IMR-90 (cell line): Measurements from ENCODE around the gene MYO10. TPM values are rescaled to one million over a fixed set of nuclear protein-coding genes. Genes with fewer than 3 reads are reported as not detected.

Experiments
- ATAC-seq: fragments of 200-7000 bp; cut with Tn5 transposase; 2 replicates; pipeline ENCODE4 v1.9.1; 2020; ENCODE audit warnings: low read depth, mild to moderate bottlenecking, moderate library complexity
- BruUV-seq: library from RNA; stranded (reverse); fragments of 400-500 nt; replicated peaks from 2 replicates; lab custom pipeline; 2021; lab: Mats Ljungman, UMichigan
- CTCF ChIA-PET: fragments of 300-600 bp; formaldehyde crosslinking; extraction: SDS; loops from one replicate; lab custom pipeline; 2021; ENCODE audit warnings: antibody characterized with exemption; lab: Yijun Ruan, JAX
- POLR2A ChIA-PET: fragments of 300-600 bp; sonication (Branson Sonifier 250); formaldehyde crosslinking; loops from one replicate; lab custom pipeline; 2022; ENCODE audit warnings: antibody characterized with exemption; ENCODE audit not compliant: unreplicated experiment; lab: Charles Lee
- DNase-seq: peaks from one replicate; pipeline ENCODE4 v3.0.0; 2013
- H2AFZ ChIP-seq: replicated peaks from 2 replicates; pipeline ENCODE3; 2013; ENCODE audit warnings: low read length, mild to moderate bottlenecking; ENCODE audit not compliant: poor library complexity
- H2AK5ac ChIP-seq: 2 replicates; pipeline ENCODE4 v1.6.1; 2013; ENCODE audit warnings: low read depth, low read length, inconsistent platforms
- H2AK9ac ChIP-seq: replicated peaks from 2 replicates; pipeline ENCODE3; 2013; ENCODE audit warnings: mild to moderate bottlenecking, low read depth, low read length, moderate library complexity; ENCODE audit not compliant: poor library complexity
- H2BK120ac ChIP-seq: 2 replicates; pipeline ENCODE4 v1.6.1; 2013; ENCODE audit warnings: low read depth, low read length, inconsistent platforms
- H2BK15ac ChIP-seq: 3 replicates; pipeline ENCODE4 v1.6.1; 2013; ENCODE audit warnings: low read depth, low read length, inconsistent platforms
- H2BK20ac ChIP-seq: 2 replicates; pipeline ENCODE4 v1.6.1; 2013; ENCODE audit warnings: low read depth, mild to moderate bottlenecking, inconsistent platforms, low read length, moderate library complexity
- H2BK5ac ChIP-seq: 2 replicates; pipeline ENCODE4 v1.6.1; 2013; ENCODE audit warnings: mild to moderate bottlenecking, low read depth, low read length, inconsistent platforms; ENCODE audit not compliant: poor library complexity, severe bottlenecking
- H3K14ac ChIP-seq: replicated peaks from 2 replicates; pipeline ENCODE4 v1.6.1; 2013; ENCODE audit warnings: low read depth, low read length, inconsistent platforms
- H3K18ac ChIP-seq: 2 replicates; pipeline ENCODE4 v1.6.1; 2013; ENCODE audit warnings: low read depth, low read length, control low read depth
- H3K23ac ChIP-seq: 2 replicates; pipeline ENCODE4 v1.6.1; 2013; ENCODE audit warnings: low read depth, low read length, inconsistent platforms
- H3K27ac ChIP-seq: 2 replicates; pipeline ENCODE4 v1.5.1; 2013; ENCODE audit warnings: mild to moderate bottlenecking, control low read depth, low read length; ENCODE audit not compliant: insufficient read depth
- H3K27me3 ChIP-seq: 2 replicates; pipeline ENCODE4 v1.6.1; 2013; ENCODE audit warnings: low read length; ENCODE audit not compliant: control insufficient read depth, insufficient read depth
- H3K36me3 ChIP-seq: 2 replicates; pipeline ENCODE4 v1.6.1; 2013; ENCODE audit warnings: low read length, mixed read lengths; ENCODE audit not compliant: control insufficient read depth, insufficient read depth
- H3K4ac ChIP-seq: 2 replicates; pipeline ENCODE4 v1.6.1; 2013; ENCODE audit warnings: low read depth, low read length, inconsistent platforms
- H3K4me1 ChIP-seq: 2 replicates; pipeline ENCODE4 v1.6.1; 2013; ENCODE audit warnings: low read length, mixed read lengths; ENCODE audit not compliant: control insufficient read depth, insufficient read depth
- H3K4me2 ChIP-seq: 2 replicates; pipeline ENCODE4 v1.6.1; 2013; ENCODE audit warnings: low read depth, mild to moderate bottlenecking, control low read depth, low read length, moderate library complexity
- H3K4me3 ChIP-seq: 2 replicates; pipeline ENCODE4 v1.5.1; 2013; ENCODE audit warnings: low read depth, mild to moderate bottlenecking, control low read depth, low read length, moderate library complexity; ENCODE audit not compliant: insufficient read depth
- H3K56ac ChIP-seq: 2 replicates; pipeline ENCODE4 v1.6.1; 2013; ENCODE audit warnings: low read length, inconsistent platforms; ENCODE audit not compliant: insufficient read depth; ENCODE audit errors: extremely low read depth
- H3K79me1 ChIP-seq, 2 experiments: 2 replicates each; pipeline ENCODE4 v1.6.1; 2013; ENCODE audit warnings: low read length in 2 of 2, inconsistent platforms in 1 of 2, low read depth in 1 of 2
- H3K9ac ChIP-seq: 2 replicates; pipeline ENCODE4 v1.6.1; 2013; ENCODE audit warnings: low read depth, low read length, control low read depth
- H3K9me1 ChIP-seq: 2 replicates; pipeline ENCODE4 v1.6.1; 2013; ENCODE audit warnings: low read length, inconsistent platforms; ENCODE audit not compliant: insufficient read depth
- H3K9me3 ChIP-seq: 2 replicates; pipeline ENCODE4 v1.6.1; 2013; ENCODE audit warnings: low read length; ENCODE audit not compliant: control insufficient read depth, insufficient read depth
- H4K20me1 ChIP-seq: 2 replicates; pipeline ENCODE4 v1.6.1; 2013; ENCODE audit warnings: low read length, inconsistent platforms; ENCODE audit not compliant: insufficient read depth
- H4K5ac ChIP-seq: 2 replicates; pipeline ENCODE4 v1.6.1; 2013; ENCODE audit warnings: mild to moderate bottlenecking, low read depth, low read length, control low read depth
- H4K8ac ChIP-seq, 2 experiments: 2 replicates each; pipeline ENCODE4 v1.6.1; 2013; ENCODE audit warnings: low read depth in 2 of 2, low read length in 2 of 2, control low read depth in 1 of 2, inconsistent platforms in 1 of 2
- H4K91ac ChIP-seq: 2 replicates; pipeline ENCODE4 v1.6.1; 2013; ENCODE audit warnings: low read depth, low read length, inconsistent platforms; ENCODE audit not compliant: insufficient read depth
- BHLHE40 ChIP-seq: fragments of 150-350 bp; IDR thresholded peaks from 2 replicates; pipeline ENCODE4 v1.6.1; 2016; ENCODE audit warnings: mild to moderate bottlenecking, low read depth, low read length
- CHD1 ChIP-seq: IDR thresholded peaks from 2 replicates; pipeline ENCODE4 v1.6.1; 2012; ENCODE audit warnings: low read depth, low read length, improper control_type of control experiment
- CTCF ChIP-seq: conservative IDR thresholded peaks from 2 replicates; pipeline ENCODE4 v1.5.1; 2012; ENCODE audit warnings: mild to moderate bottlenecking, low read depth, low read length, improper control_type of control experiment
- ELK1 ChIP-seq: fragments of 150-350 bp; IDR thresholded peaks from 2 replicates; pipeline ENCODE4 v1.6.1; 2016; ENCODE audit warnings: low read depth, mild to moderate bottlenecking, low read length, moderate library complexity, borderline replicate concordance
- FOS ChIP-seq: fragments of 150-350 bp; IDR thresholded peaks from 2 replicates; pipeline ENCODE4 v1.6.1; 2016; ENCODE audit warnings: low read depth, low read length
- MAFK ChIP-seq: IDR thresholded peaks from 2 replicates; pipeline ENCODE4 v1.6.1; 2012; ENCODE audit warnings: low read depth, low read length, improper control_type of control experiment
- MXI1 ChIP-seq: IDR thresholded peaks from 2 replicates; pipeline ENCODE4 v1.6.1; 2012; ENCODE audit warnings: low read depth, mild to moderate bottlenecking, low read length, moderate library complexity, borderline replicate concordance
- NFE2L2 ChIP-seq: fragments of 150-350 bp; IDR thresholded peaks from 2 replicates; pipeline ENCODE4 v1.6.1; 2016; ENCODE audit warnings: low read depth, mild to moderate bottlenecking, low read length
- POLR2A ChIP-seq: IDR thresholded peaks from 2 replicates; pipeline ENCODE4 v1.6.1; 2012; ENCODE audit warnings: mild to moderate bottlenecking, low read depth, low read length
- RAD21 ChIP-seq: IDR thresholded peaks from 2 replicates; pipeline ENCODE4 v1.6.1; 2012; ENCODE audit warnings: low read length, improper control_type of control experiment
- RCOR1 ChIP-seq: IDR thresholded peaks from 2 replicates; pipeline ENCODE4 v1.6.1; 2012; ENCODE audit warnings: mild to moderate bottlenecking, low read length, improper control_type of control experiment; ENCODE audit not compliant: insufficient replicate concordance
- RFX5 ChIP-seq: IDR thresholded peaks from 2 replicates; pipeline ENCODE4 v1.8.0; 2012; ENCODE audit warnings: low read depth, mild to moderate bottlenecking, low read length, moderate library complexity
- SMC3 ChIP-seq: fragments of 150-350 bp; IDR thresholded peaks from 2 replicates; pipeline ENCODE4 v1.6.1; 2016; ENCODE audit warnings: low read depth, mild to moderate bottlenecking, antibody characterized with exemption, low read length, moderate library complexity
- USF2 ChIP-seq: fragments of 150-350 bp; IDR thresholded peaks from 2 replicates; pipeline ENCODE4 v1.6.1; 2017; ENCODE audit warnings: mild to moderate bottlenecking, antibody characterized with exemption, low read length, low read depth
- WGBS, 2 experiments: methylation state at CpG; one replicate each; pipeline versions ENCODE4 v1.1.5 to v1.1.7; 2013; ENCODE audit warnings: missing lambda C conversion rate in 2 of 2; ENCODE audit not compliant: insufficient read length in 1 of 2; ENCODE audit errors: extremely low coverage in 2 of 2; 5-methylcytosine and 5-hydroxymethylcytosine counted together
- dilution Hi-C: fragments of 300-500 bp; cut with HindIII; formaldehyde crosslinking; loops from one replicate; pipeline ENCODE4 v1.14.3; 2018; ENCODE audit warnings: low sequenced_read_pairs; ENCODE audit not compliant: unreplicated experiment
- in situ Hi-C: fragments of 300-500 bp; cut with MboI; formaldehyde crosslinking; loops from 3 replicates; pipeline ENCODE4 v1.14.3; 2019; ENCODE audit warnings: low sequenced_read_pairs, inconsistent platforms, mixed read lengths
- intact Hi-C: fragments of 100-400 bp; cut with micrococcal nuclease; formaldehyde crosslinking; loops from 2 replicates; pipeline ENCODE4 v1.10.0; 2022
- polyA plus RNA-seq, 3 experiments: library from polyadenylated mRNA; depleted of rRNA; stranded (reverse); fragments of >200 nt; gene quantifications; 2 replicates each; pipeline ENCODE4 v1.2.3, GENCODE V29; 2012; ENCODE audit warnings: low replicate concordance in 1 of 3
- total RNA-seq: library from RNA; depleted of rRNA; stranded (reverse); fragments of >200 nt; gene quantifications from 2 replicates; pipeline ENCODE4 v1.2.3, GENCODE V29; 2012

Gene MYO10
- total and polyA plus RNA-seq, 2 of the 4 experiments (the other 2 are of a cell fraction), result 39.9 to 115 TPM

- H3K4ac ChIP-seq, result no peak overlapping the region
- CTCF ChIA-PET, result no interaction called here
- H3K4me2 ChIP-seq, result no peak overlapping the region
- H3K18ac ChIP-seq, result no peak overlapping the region
- no peak overlapping the region for H4K91ac ChIP-seq
- no peak overlapping the region for H3K23ac ChIP-seq
- no TSS peak for BruUV-seq
- H3K79me1 ChIP-seq, result peaks cover 5 to 6% of the 10 kb centered on the region in 2 experiments; a peak in 2 of 4 replicates
- dilution Hi-C loops, result no loop called here
- H4K5ac ChIP-seq, result no peak overlapping the region
- no peak overlapping the region for H3K9ac ChIP-seq
- no CpG with 5 or more reads among the region's 7 CpGs for WGBS, 2 experiments
- no peak overlapping the region for H3K4me3 ChIP-seq
- no peak overlapping the region for H2BK5ac ChIP-seq
- intact Hi-C loops, result no loop called here
- no peaks in the 10 kb centered on the region for H3K27me3 ChIP-seq
- no peak overlapping the region for H2AK5ac ChIP-seq
- POLR2A ChIA-PET, result no interaction called here
- no peaks in the 10 kb centered on the region for H4K20me1 ChIP-seq
- DNase-seq (no peak), ATAC-seq (no peak)
- TF ChIP-seq NFE2L2 (no peak), POLR2A (no peak), CHD1 (no peak), ELK1 (no peak), RCOR1 (no peak), MXI1 (no peak), RFX5 (no peak), FOS (no peak), SMC3 (no peak), RAD21 (no peak), MAFK (no peak), BHLHE40 (no peak), CTCF (no peak), USF2 (no peak)
- H3K9me1 ChIP-seq, result peaks cover 5% of the 10 kb centered on the region; the same call in 1 of the 2 replicates
- no peaks in the 10 kb centered on the region for H3K9me3 ChIP-seq
- H2BK15ac ChIP-seq, result no peak overlapping the region
- H3K4me1 ChIP-seq, result peaks cover 4% of the 10 kb centered on the region
- no peak overlapping the region for H3K27ac ChIP-seq
- H4K8ac ChIP-seq, result no peak overlapping the region
- no peak overlapping the region for H3K56ac ChIP-seq
- H2AFZ ChIP-seq, result no peak overlapping the region
- H2AK9ac ChIP-seq, result peak overlapping the region; percentile 28
- in situ Hi-C loops, result no loop called here
- no peak overlapping the region for H2BK120ac ChIP-seq
- H2BK20ac ChIP-seq, result no peak overlapping the region
- no peak overlapping the region for H3K14ac ChIP-seq
- no peaks in the 10 kb centered on the region for H3K36me3 ChIP-seq
These were observed 27.7 kb upstream of the MYO10 start for GRCh38 chr5:16963821-16964220.
